Small intestine (tissue), 7 donors: Measurements from ENCODE around the gene PCGF1. TPM values are rescaled to one million over a fixed set of nuclear protein-coding genes. Genes with fewer than 3 reads are reported as not detected.

ENCODE experiments used
- DNase-seq, 2 donors: peaks; one replicate each; pipeline versions ENCODE4 v3.0.0 to v3.0.0-alpha.2; 2013
- FAIRE-seq: peaks from 2 replicates; lab custom pipeline; 2012; peaks lifted over from hg19 to GRCh38; lab: Jason Lieb, UNC
- H3K27ac ChIP-seq, 3 donors: one replicate each; pipeline ENCODE4 v1.5.1; 2013; ENCODE audit warnings: low read length in 2 of 3, mild to moderate bottlenecking in 2 of 3, control low read depth in 1 of 3, inconsistent platforms in 1 of 3, low read depth in 1 of 3, moderate library complexity in 1 of 3
- H3K27me3 ChIP-seq, 3 donors: one replicate each; pipeline ENCODE4 v1.6.1; 2013; ENCODE audit warnings: low read length in 3 of 3, inconsistent platforms in 1 of 3; ENCODE audit not compliant: control insufficient read depth in 3 of 3, insufficient read depth in 3 of 3
- H3K36me3 ChIP-seq, 3 donors: one replicate each; pipeline ENCODE4 v1.6.1; 2013; ENCODE audit warnings: low read length in 3 of 3, inconsistent platforms in 1 of 3, low read depth in 1 of 3, mild to moderate bottlenecking in 1 of 3, moderate library complexity in 1 of 3; ENCODE audit not compliant: control insufficient read depth in 3 of 3, insufficient read depth in 2 of 3
- H3K4me1 ChIP-seq, 3 donors: one replicate each; pipeline ENCODE4 v1.6.1; 2013; ENCODE audit warnings: low read length in 2 of 3, inconsistent platforms in 1 of 3, low read depth in 1 of 3, mild to moderate bottlenecking in 1 of 3, moderate library complexity in 1 of 3; ENCODE audit not compliant: control insufficient read depth in 3 of 3, insufficient read depth in 2 of 3
- H3K4me3 ChIP-seq, 3 donors: one replicate each; pipeline ENCODE4 v1.5.1; 2013; ENCODE audit warnings: low read length in 3 of 3, control low read depth in 1 of 3, inconsistent platforms in 1 of 3, low read depth in 1 of 3, mild to moderate bottlenecking in 1 of 3, moderate library complexity in 1 of 3
- H3K9me3 ChIP-seq, 2 donors: one replicate each; pipeline ENCODE4 v1.6.1; 2013; ENCODE audit warnings: low read depth in 1 of 2, low read length in 1 of 2; ENCODE audit not compliant: control insufficient read depth in 2 of 2, insufficient read depth in 1 of 2
- WGBS, 3 donors: extraction: QIAGEN DNeasy Blood & Tissue Kit; methylation state at CpG; one replicate each; pipeline ENCODE4 v1.1.7; 2013; 5-methylcytosine and 5-hydroxymethylcytosine counted together
- polyA plus RNA-seq, 4 donors: library from polyadenylated mRNA; stranded (reverse) in 3 of 4; unstranded in 1 of 4; fragments of 200-250 nt in 3 of 4; fragments of 120-200 nt in 1 of 4; gene quantifications; one replicate each; pipeline versions ENCODE4 v1.2.1 to v1.2.3, GENCODE V29; 2013
- donor health status: healthy with polysubstance abuse.
- donor health status: control.
- donor health status: control.
- donor health status: Bipolar disorder and iron deficiency.
- donor health status: healthy.

PCGF1 gene
- polyA plus RNA-seq, 4 donors, result 13.2 to 23.5 (median 18.8) TPM

- Histone ChIP-seq H3K27ac (peak overlapping the region; percentile 91 to 100 (median 97)), H3K9me3 (no peaks in the 10 kb centered on the region), H3K4me3 (peak overlapping the region; percentile 54 to 87 (median 75)), H3K36me3 (peaks cover 0 to 21% (median 0%) of the 10 kb centered on the region in 3 donors), H3K4me1 (peaks cover 3 to 35% (median 9%) of the 10 kb centered on the region in 3 donors), H3K27me3 (peaks cover 0 to 51% (median 14%) of the 10 kb centered on the region in 3 donors)
- WGBS, 3 donors, result 5 to 10% (median 7%) methylated on average over 38 of the region's 38 CpGs
- DNase-seq (peak; percentile 48 to 67), FAIRE-seq (no peak)
Observed at GRCh38 chr2:74507926-74508520, 528 bp upstream of the PCGF1 start.

- FAIRE-seq, result no peak
- no peak overlapping the region for H3K27ac ChIP-seq
- peaks cover 0 to 40% (median 0%) of the 10 kb centered on the region in 3 donors for H3K27me3 ChIP-seq
- 80 to 92% (median 91%) methylated on average over 14 of the region's 14 CpGs for WGBS, 3 donors
- H3K9me3 ChIP-seq, result no peaks in the 10 kb centered on the region
- H3K4me3 ChIP-seq, result peak overlapping the region in 1 of 3 donors; percentile 33
- peaks cover 3 to 46% (median 9%) of the 10 kb centered on the region in 3 donors for H3K4me1 ChIP-seq
- no peak for DNase-seq
- peaks cover 0 to 22% (median 0%) of the 10 kb centered on the region in 3 donors for H3K36me3 ChIP-seq
Observed at GRCh38 chr2:74505448-74506246, 1.8 kb downstream of the PCGF1 start.

GRCh38 chr2:74504591-74504990 lies 2.9 kb downstream of the PCGF1 start:
- peaks cover 3 to 53% (median 9%) of the 10 kb centered on the region in 3 donors for H3K4me1 ChIP-seq

GRCh38 chr2:74503506-74504475 lies 3.7 kb downstream of the PCGF1 start:
- Histone ChIP-seq H3K27me3 (peaks cover 0 to 39% (median 0%) of the 10 kb centered on the region in 3 donors), H3K27ac (peak overlapping the region; percentile 94 to 98 (median 97)), H3K36me3 (peaks cover 0 to 27% (median 0%) of the 10 kb centered on the region in 3 donors), H3K4me1 (peaks cover 3 to 55% (median 9%) of the 10 kb centered on the region in 3 donors), H3K9me3 (no peaks in the 10 kb centered on the region), H3K4me3 (peak overlapping the region; percentile 3 to 85 (median 82))
- FAIRE-seq (no peak), DNase-seq (no peak)
- 12 to 38% (median 26%) methylated on average over 43 to 45 of the region's 45 CpGs for WGBS, 3 donors

More at GRCh38 chr2:74504591-74504990, 2.9 kb downstream of the PCGF1 start:
- H3K4me3 ChIP-seq, result peak overlapping the region in 2 of 3 donors; percentile 82 to 85
- 94 to 97% (median 95%) methylated on average over 3 of the region's 3 CpGs for WGBS, 3 donors
- H3K27me3 ChIP-seq, result peaks cover 0 to 37% (median 0%) of the 10 kb centered on the region in 3 donors
- peaks cover 0 to 27% (median 0%) of the 10 kb centered on the region in 3 donors for H3K36me3 ChIP-seq
- H3K27ac ChIP-seq, result peak overlapping the region in 1 of 3 donors; percentile 98
- DNase-seq (no peak), FAIRE-seq (no peak)
- no peaks in the 10 kb centered on the region for H3K9me3 ChIP-seq

DNA sequence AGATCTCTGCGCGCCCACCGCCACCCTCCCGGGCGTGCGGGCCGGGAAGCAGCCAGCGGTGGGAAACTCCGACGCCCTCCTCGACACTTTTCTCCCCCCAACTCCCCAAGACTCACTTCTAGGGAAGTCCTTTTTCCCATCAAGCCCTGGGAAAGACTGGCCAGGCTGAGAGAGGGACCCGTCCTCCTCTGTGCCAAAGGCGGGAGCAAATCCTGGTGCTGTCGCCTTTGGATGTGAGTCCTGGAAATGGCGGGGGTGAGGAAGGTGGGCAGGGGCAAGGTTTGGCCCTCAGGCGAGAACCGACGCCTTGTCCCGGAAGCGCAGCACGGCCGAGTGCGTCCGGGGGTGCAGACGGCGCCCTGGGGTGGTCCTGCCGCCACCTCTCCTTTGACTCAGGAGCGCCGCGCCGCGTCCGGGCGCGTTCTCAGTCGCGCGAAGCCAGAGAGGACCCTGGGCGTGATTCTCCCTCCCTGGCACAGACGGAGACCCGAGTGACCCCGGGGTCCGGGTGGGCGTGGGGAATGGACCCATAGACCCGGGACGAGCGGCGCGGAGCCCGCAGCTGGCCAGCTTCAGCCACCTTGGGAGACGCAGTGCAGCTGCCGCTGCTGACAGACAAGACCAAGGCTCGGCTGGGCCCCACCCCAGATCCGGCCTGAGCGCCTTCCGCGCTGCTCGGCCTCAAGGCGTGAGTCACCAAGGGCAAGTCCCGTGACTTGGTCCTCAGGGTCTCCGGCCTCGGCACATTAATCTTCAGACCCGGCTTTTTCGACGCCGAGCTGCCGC lies 4.6 kb downstream of the PCGF1 start:
- WGBS, 3 donors, result 0 to 2% (median 2%) methylated on average over 62 to 67 of the region's 67 CpGs
- Histone ChIP-seq H3K36me3 (peaks cover 0 to 29% (median 0%) of the 10 kb centered on the region in 3 donors), H3K4me1 (peaks cover 3 to 57% (median 6%) of the 10 kb centered on the region in 3 donors), H3K9me3 (no peaks in the 10 kb centered on the region), H3K4me3 (peak overlapping the region; percentile 62 to 85 (median 82)), H3K27ac (peak overlapping the region; percentile 94 to 98 (median 97)), H3K27me3 (peaks cover 0 to 39% (median 0%) of the 10 kb centered on the region in 3 donors)
- FAIRE-seq, result no peak
- DNase-seq, result peak; percentile 91 to 94

GRCh38 chr2:74502147-74502719 lies 5.3 kb downstream of the PCGF1 start:
- FAIRE-seq, result no peak
- Histone ChIP-seq H3K36me3 (peaks cover 0 to 35% (median 0%) of the 10 kb centered on the region in 3 donors), H3K27ac (peak overlapping the region; percentile 94 to 98 (median 97)), H3K4me3 (peak overlapping the region; percentile 62 to 85 (median 82)), H3K4me1 (peaks cover 3 to 63% (median 6%) of the 10 kb centered on the region in 3 donors), H3K27me3 (peaks cover 0 to 46% (median 0%) of the 10 kb centered on the region in 3 donors), H3K9me3 (no peaks in the 10 kb centered on the region)
- 11 to 18% (median 14%) methylated on average over 32 of the region's 32 CpGs for WGBS, 3 donors
- peak; percentile 88 to 90 for DNase-seq
